Gastrocnemius medialis (tissue), 4 donors: ENCODE results near the gene BRIP1. TPM values are rescaled to one million over a fixed set of nuclear protein-coding genes. Genes with fewer than 3 reads are reported as not detected.

Experiments
- ATAC-seq, 2 donors: fragments of 150-250 bp; one replicate each; pipeline ENCODE4 v1.9.1; 2016
- DNase-seq, 2 donors: peaks; one replicate each; pipeline ENCODE4 v3.0.0-alpha.2; 2019
- H3K27ac ChIP-seq, 4 donors: fragments of 200-600 bp; sonication (generic); 1 replicate in 1 of 4; 2 replicates in 3 of 4; pipeline ENCODE4 v1.5.1; 2016 to 2018; ENCODE audit warnings: mild to moderate bottlenecking in 2 of 4, moderate library complexity in 1 of 4
- H3K27me3 ChIP-seq, 3 donors: fragments of 200-600 bp; sonication (generic) in 2 of 3; 1 replicate in 1 of 3; 2 replicates in 2 of 3; pipeline versions ENCODE4 v1.5.1 to v1.6.0; 2016 to 2019; ENCODE audit warnings: mild to moderate bottlenecking in 1 of 3, moderate library complexity in 1 of 3
- H3K36me3 ChIP-seq, 2 donors: fragments of 200-600 bp; sonication (generic) in 1 of 2; one replicate each; pipeline ENCODE4 v1.5.1; 2017 to 2018
- H3K4me1 ChIP-seq, 2 donors: fragments of 200-600 bp; sonication (generic) in 1 of 2; one replicate each; pipeline ENCODE4 v1.5.1; 2016 to 2017; ENCODE audit warnings: mild to moderate bottlenecking in 2 of 2
- H3K4me3 ChIP-seq, 4 donors: fragments of 200-600 bp; sonication (generic) in 3 of 4; 1 replicate in 1 of 4; 2 replicates in 3 of 4; pipeline ENCODE4 v1.5.1; 2016 to 2019; ENCODE audit warnings: mild to moderate bottlenecking in 2 of 4
- H3K9me3 ChIP-seq, 3 donors: fragments of 200-600 bp; sonication (generic) in 2 of 3; 1 replicate in 1 of 3; 2 replicates in 2 of 3; pipeline ENCODE4 v1.5.1; 2016 to 2019
- POLR2A ChIP-seq, 2 donors: fragments of 450-650 bp; IDR thresholded peaks; one replicate each; pipeline ENCODE4 v1.6.1; 2017; ENCODE audit warnings: antibody characterized with exemption in 2 of 2, mild to moderate bottlenecking in 2 of 2, moderate library complexity in 2 of 2
- in situ Hi-C, 4 donors: fragments of 200-750 bp; cut with MboI; loops; one replicate each; pipeline versions ENCODE4 v1.15.0 to v1.8.0; 2017; ENCODE audit warnings: low sequenced_read_pairs in 4 of 4
- intact Hi-C: fragments of 100-400 bp; cut with DNase I; formaldehyde crosslinking; loops from one replicate; pipeline ENCODE4 v1.15.1; 2023; ENCODE audit warnings: low total_unique reads
- total RNA-seq, 4 donors: library from RNA; depleted of rRNA; stranded (reverse); fragments of >200 nt; gene quantifications; one replicate each; pipeline versions ENCODE4 v1.1.0 to v1.2.3, GENCODE V29; 2016
- TF ChIP-seq, protein P1 (sequence below), 5 experiments: fragments of 450-650 bp in 3 of 5; fragments of 200-600 bp in 2 of 5; sonication (generic) in 2 of 5; IDR thresholded peaks in 4 of 5; conservative IDR thresholded peaks in 1 of 5; 1 replicate in 4 of 5; 2 replicates in 1 of 5; pipeline ENCODE4 v1.5.1; 2016 to 2019; ENCODE audit warnings: antibody characterized with exemption in 5 of 5, mild to moderate bottlenecking in 3 of 5, moderate library complexity in 3 of 5

The BRIP1 gene
- total RNA-seq, 4 donors from 2014 or later, result 0.09 to 0.13 TPM; not detected in 2

DNA sequence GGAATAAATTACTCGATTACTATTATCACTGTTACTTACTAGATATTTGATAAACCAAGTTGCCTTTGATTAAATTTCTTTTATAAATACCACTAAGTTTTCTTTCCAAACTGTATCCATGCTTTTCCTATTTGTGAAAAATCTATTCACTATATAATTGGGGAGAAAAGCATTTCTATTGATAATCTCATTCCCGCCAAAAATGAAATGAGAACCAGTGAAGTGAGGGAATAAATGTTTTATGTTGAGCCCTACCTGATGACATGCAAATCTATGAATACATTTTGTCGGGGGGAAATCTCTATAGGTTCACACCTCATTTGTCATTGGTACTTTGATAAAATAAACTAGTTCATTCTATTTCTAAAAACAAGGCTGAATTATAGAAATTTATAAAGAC, 15.7 kb downstream of the BRIP1 start:
- no peaks in the 10 kb centered on the region for H3K9me3 ChIP-seq
- intact Hi-C loops, result no loop called here
- no peak for TF ChIP-seq POLR2A (IDR thresholded peaks at IDR 0.05)
- TF ChIP-seq, protein P1, sequence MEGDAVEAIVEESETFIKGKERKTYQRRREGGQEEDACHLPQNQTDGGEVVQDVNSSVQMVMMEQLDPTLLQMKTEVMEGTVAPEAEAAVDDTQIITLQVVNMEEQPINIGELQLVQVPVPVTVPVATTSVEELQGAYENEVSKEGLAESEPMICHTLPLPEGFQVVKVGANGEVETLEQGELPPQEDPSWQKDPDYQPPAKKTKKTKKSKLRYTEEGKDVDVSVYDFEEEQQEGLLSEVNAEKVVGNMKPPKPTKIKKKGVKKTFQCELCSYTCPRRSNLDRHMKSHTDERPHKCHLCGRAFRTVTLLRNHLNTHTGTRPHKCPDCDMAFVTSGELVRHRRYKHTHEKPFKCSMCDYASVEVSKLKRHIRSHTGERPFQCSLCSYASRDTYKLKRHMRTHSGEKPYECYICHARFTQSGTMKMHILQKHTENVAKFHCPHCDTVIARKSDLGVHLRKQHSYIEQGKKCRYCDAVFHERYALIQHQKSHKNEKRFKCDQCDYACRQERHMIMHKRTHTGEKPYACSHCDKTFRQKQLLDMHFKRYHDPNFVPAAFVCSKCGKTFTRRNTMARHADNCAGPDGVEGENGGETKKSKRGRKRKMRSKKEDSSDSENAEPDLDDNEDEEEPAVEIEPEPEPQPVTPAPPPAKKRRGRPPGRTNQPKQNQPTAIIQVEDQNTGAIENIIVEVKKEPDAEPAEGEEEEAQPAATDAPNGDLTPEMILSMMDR (IDR thresholded peaks at IDR 0.05 in 4 of 5, conservative IDR thresholded peaks at IDR 0.05 in 1 of 5), result no peak
- H3K4me1 ChIP-seq, result no peaks in the 10 kb centered on the region
- in situ Hi-C loops, result loop anchor here in 3 of 4 donors (10.0 to 25.0 kb wide), 3 partner anchors 213 to 1135 kb away; no protein-coding TSS in a partner anchor
- no peaks in the 10 kb centered on the region for H3K36me3 ChIP-seq
- H3K27me3 ChIP-seq, result no peaks in the 10 kb centered on the region
- H3K27ac ChIP-seq, result no peak overlapping the region
- H3K4me3 ChIP-seq, result no peak overlapping the region
- ATAC-seq (no peak), DNase-seq (no peak)

DNA sequence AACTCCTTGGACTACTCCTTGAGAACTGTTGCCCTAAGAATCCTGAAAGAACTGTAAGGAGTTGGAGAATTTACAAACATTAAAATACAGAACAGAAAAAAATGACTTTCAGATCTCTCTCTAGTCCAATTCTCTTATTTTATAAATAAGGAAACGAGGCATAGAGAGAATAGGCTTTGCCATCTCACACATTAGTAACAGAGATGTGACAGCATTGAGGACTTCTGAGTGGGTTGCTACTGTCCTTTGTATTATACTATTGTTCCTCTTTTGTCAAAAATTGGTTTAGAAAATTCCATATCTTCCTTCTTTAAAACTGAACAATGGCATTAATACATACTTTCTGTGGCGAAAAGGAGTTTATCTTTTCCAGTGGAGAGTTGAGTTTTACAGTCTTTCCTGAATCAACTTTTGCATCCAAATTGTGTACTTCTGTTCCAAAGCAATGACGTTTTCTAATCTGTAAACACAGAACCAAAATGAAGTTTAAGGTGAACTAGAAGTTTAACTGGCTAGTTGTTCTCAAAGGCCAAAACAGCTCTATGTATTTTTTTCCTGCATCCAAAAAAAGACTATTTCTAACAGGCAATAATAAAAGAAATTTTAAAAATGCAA, 16.5 kb downstream of the BRIP1 start:
- H3K36me3 ChIP-seq, result no peaks in the 10 kb centered on the region
- H3K9me3 ChIP-seq, result no peaks in the 10 kb centered on the region
- no peaks in the 10 kb centered on the region for H3K4me1 ChIP-seq
- intact Hi-C loops (no loop called here), in situ Hi-C loops (loop anchor here in 3 of 4 donors (10.0 to 25.0 kb wide), 3 partner anchors 212 to 1135 kb away; no protein-coding TSS in a partner anchor)
- DNase-seq (no peak), ATAC-seq (no peak)
- H3K4me3 ChIP-seq, result no peak overlapping the region
- no peak overlapping the region for H3K27ac ChIP-seq
- no peaks in the 10 kb centered on the region for H3K27me3 ChIP-seq
- TF ChIP-seq, protein P1 (IDR thresholded peaks at IDR 0.05 in 4 of 5, conservative IDR thresholded peaks at IDR 0.05 in 1 of 5), result no peak
- TF ChIP-seq POLR2A (IDR thresholded peaks at IDR 0.05), result no peak

DNA sequence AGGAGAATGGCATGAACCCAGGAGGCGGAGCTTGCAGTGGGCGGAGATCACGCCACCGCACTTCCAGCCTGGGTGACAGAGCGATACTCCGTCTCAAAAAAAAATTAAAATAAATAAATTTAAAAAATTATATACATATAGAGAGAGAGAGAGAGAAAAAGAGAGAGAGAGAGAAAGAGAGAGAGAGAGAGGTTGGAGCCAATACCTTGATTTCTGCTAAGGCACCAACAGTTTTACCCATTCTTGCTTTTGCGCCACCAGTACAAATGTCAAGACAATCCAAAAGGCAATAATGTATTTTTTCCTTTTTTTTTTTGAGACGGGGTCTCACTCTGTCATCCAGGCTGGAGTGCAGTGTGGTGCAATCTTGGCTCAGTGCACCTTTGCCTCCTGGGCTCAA, 17.2 kb downstream of the BRIP1 start:
- H3K4me3 ChIP-seq, result no peak overlapping the region
- H3K36me3 ChIP-seq, result no peaks in the 10 kb centered on the region
- TF ChIP-seq, protein P1 (IDR thresholded peaks at IDR 0.05 in 4 of 5, conservative IDR thresholded peaks at IDR 0.05 in 1 of 5), result no peak
- no peak for TF ChIP-seq POLR2A (IDR thresholded peaks at IDR 0.05)
- no peaks in the 10 kb centered on the region for H3K27me3 ChIP-seq
- no peak for DNase-seq
- intact Hi-C loops (no loop called here), in situ Hi-C loops (loop anchor here in 3 of 4 donors (10.0 to 25.0 kb wide), 3 partner anchors 211 to 1134 kb away; no protein-coding TSS in a partner anchor)
- no peak overlapping the region for H3K27ac ChIP-seq
- H3K9me3 ChIP-seq, result no peaks in the 10 kb centered on the region
- ATAC-seq, result no peak
- H3K4me1 ChIP-seq, result no peaks in the 10 kb centered on the region

DNA sequence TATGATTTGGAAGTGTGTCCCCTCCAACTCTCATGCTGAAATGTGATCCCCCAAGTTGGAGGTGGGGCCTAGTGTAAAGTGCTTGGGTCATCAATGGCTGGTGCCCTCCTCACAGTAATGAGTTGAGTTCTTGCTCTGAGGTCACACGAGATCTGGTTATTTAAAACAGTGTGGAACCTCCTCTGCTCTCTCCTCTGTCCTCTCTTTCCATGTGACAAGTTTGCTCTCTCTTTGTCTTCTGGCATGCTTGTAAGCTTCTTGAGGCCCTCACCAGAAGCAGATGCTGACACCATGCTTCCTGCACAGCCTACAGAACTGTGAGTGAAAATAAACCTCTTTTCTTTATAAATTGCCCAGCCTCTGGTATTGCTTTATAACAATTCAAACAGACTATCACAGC, 19.9 kb downstream of the BRIP1 start:
- intact Hi-C loops, result no loop called here
- Histone ChIP-seq H3K9me3 (no peaks in the 10 kb centered on the region), H3K36me3 (no peaks in the 10 kb centered on the region), H3K4me1 (no peaks in the 10 kb centered on the region), H3K27me3 (no peaks in the 10 kb centered on the region), H3K27ac (no peak overlapping the region), H3K4me3 (no peak overlapping the region)
- in situ Hi-C loops, result loop anchor here in 3 of 4 donors (10.0 to 25.0 kb wide), 3 partner anchors 209 to 1131 kb away; no protein-coding TSS in a partner anchor
- DNase-seq, result no peak
- no peak for ATAC-seq
- TF ChIP-seq, protein P1 (IDR thresholded peaks at IDR 0.05 in 4 of 5, conservative IDR thresholded peaks at IDR 0.05 in 1 of 5), result no peak
- TF ChIP-seq POLR2A (IDR thresholded peaks at IDR 0.05), result no peak
